Panc1 (cell line): ENCODE data around the gene KRTAP6-2. TPM values are rescaled to one million over a fixed set of nuclear protein-coding genes. Genes with fewer than 3 reads are reported as not detected.

Experiments
- ATAC-seq: fragments of 200-7000 bp; cut with Tn5 transposase; 2 replicates; pipeline ENCODE4 v1.9.1; 2020; ENCODE audit warnings: mild to moderate bottlenecking, moderate library complexity
- BruUV-seq: library from RNA; stranded (reverse); fragments of 400-500 nt; replicated peaks from 2 replicates; lab custom pipeline; 2021; lab: Mats Ljungman, UMichigan
- CTCF ChIA-PET: fragments of 300-600 bp; sonication (Branson Sonifier 250); formaldehyde crosslinking; loops from one replicate; lab custom pipeline; 2022; ENCODE audit warnings: antibody characterized with exemption; lab: Charles Lee
- POLR2A ChIA-PET: fragments of 300-600 bp; sonication (Branson Sonifier 250); formaldehyde crosslinking; loops from one replicate; lab custom pipeline; 2022; ENCODE audit warnings: antibody characterized with exemption; lab: Charles Lee
- DNase-seq: peaks from one replicate; pipeline ENCODE4 v3.0.0-alpha.2; 2010; ENCODE audit warnings: low read depth, low spot score
- H3K27ac ChIP-seq: 2 replicates; pipeline ENCODE4 v1.5.1; 2011; ENCODE audit warnings: mild to moderate bottlenecking, low read length, inconsistent platforms
- H3K27me3 ChIP-seq: fragments of 200-500 bp; sonication (Bioruptor generic); 2 replicates; pipeline ENCODE4 v1.6.0; 2014; ENCODE audit warnings: low read length, inconsistent platforms; ENCODE audit not compliant: control insufficient read depth, insufficient read depth
- H3K36me3 ChIP-seq: fragments of 200-500 bp; sonication (Bioruptor generic); 2 replicates; pipeline ENCODE4 v1.5.1; 2014; ENCODE audit warnings: inconsistent platforms, mild to moderate bottlenecking, low read length, moderate library complexity; ENCODE audit not compliant: control insufficient read depth, insufficient read depth
- H3K4me1 ChIP-seq: 2 replicates; pipeline ENCODE4 v1.5.1; 2011; ENCODE audit warnings: inconsistent platforms, mild to moderate bottlenecking, low read length, moderate library complexity; ENCODE audit not compliant: control insufficient read depth, insufficient read depth
- H3K4me3 ChIP-seq, 2 experiments: 2 replicates each; pipeline ENCODE4 v1.5.1; 2011 to 2012; ENCODE audit warnings: low read depth in 2 of 2, low read length in 2 of 2, mild to moderate bottlenecking in 2 of 2, inconsistent platforms in 1 of 2, moderate library complexity in 1 of 2
- H3K9me3 ChIP-seq: fragments of 200-500 bp; sonication (Bioruptor generic); 2 replicates; pipeline ENCODE4 v1.5.1; 2014; ENCODE audit warnings: low read depth, mild to moderate bottlenecking, inconsistent platforms, low read length, moderate library complexity; ENCODE audit not compliant: control insufficient read depth, insufficient read depth
- CTCF ChIP-seq: fragments of 450-650 bp; IDR thresholded peaks from 2 replicates; pipeline ENCODE4 v1.5.1; 2017; ENCODE audit warnings: mild to moderate bottlenecking
- POLR2AphosphoS5 ChIP-seq: IDR thresholded peaks from 2 replicates; pipeline ENCODE4 v1.6.1; 2012; ENCODE audit warnings: mild to moderate bottlenecking, low read depth, low read length, moderate library complexity
- REST ChIP-seq, 2 experiments: IDR thresholded peaks; 2 replicates each; pipeline ENCODE4 v1.6.1; 2011 to 2012; ENCODE audit warnings: low read depth in 2 of 2, control low read depth in 1 of 2, low read length in 1 of 2, mild to moderate bottlenecking in 1 of 2, moderate library complexity in 1 of 2; ENCODE audit not compliant: insufficient read depth in 1 of 2
- SIN3A ChIP-seq: IDR thresholded peaks from 2 replicates; pipeline ENCODE4 v1.6.1; 2012; ENCODE audit warnings: low read depth, mild to moderate bottlenecking, low read length, moderate library complexity, borderline replicate concordance; ENCODE audit not compliant: insufficient read depth
- TCF7L2 ChIP-seq: IDR thresholded peaks from 2 replicates; pipeline ENCODE4 v1.6.1; 2011; ENCODE audit warnings: mild to moderate bottlenecking, low read depth, low read length, inconsistent platforms
- in situ Hi-C: cut with HindIII; loops from 2 replicates; pipeline ENCODE4 v1.10.0; 2016; ENCODE audit warnings: low sequenced_read_pairs, low pct_unique_long_range_greater_than_20kb
- intact Hi-C: fragments of 100-400 bp; cut with micrococcal nuclease; formaldehyde crosslinking; loops from one replicate; pipeline ENCODE4 v1.10.0; 2022; ENCODE audit not compliant: unreplicated experiment
- total RNA-seq: library from RNA; stranded (reverse); gene quantifications from one replicate; pipeline ENCODE4 v1.2.1, GENCODE V29; 2021; ENCODE audit not compliant: unreplicated experiment

Gene KRTAP6-2
- total RNA-seq, 1 experiment from 2014 or later: not detected

- Histone ChIP-seq H3K9me3 (no peaks in the 10 kb centered on the region), H3K27me3 (no peaks in the 10 kb centered on the region), H3K36me3 (no peaks in the 10 kb centered on the region), H3K4me1 (no peaks in the 10 kb centered on the region), H3K4me3 (no peak overlapping the region), H3K27ac (no peak overlapping the region)
- CTCF ChIA-PET: no interaction called here
- no peak for ATAC-seq
- no TSS peak for BruUV-seq
- in situ Hi-C loops (no loop called here), intact Hi-C loops (no loop called here)
- POLR2A ChIA-PET: no interaction called here
- no peak for TF ChIP-seq TCF7L2
- TF ChIP-seq SIN3A: no peak
- TF ChIP-seq REST (IDR thresholded peaks at IDR 0.05; ENCODE audit: insufficient read depth in 1 of 2, low read depth in 2 of 2, low read length in 1 of 2): no peak
- no peak for TF ChIP-seq CTCF
- TF ChIP-seq POLR2AphosphoS5: no peak
- DNase-seq: no peak
Observed at GRCh38 chr21:30563072-30563471, 35.6 kb downstream of the KRTAP6-2 start.

GRCh38 chr21:30561957-30562356 lies 36.7 kb downstream of the KRTAP6-2 start:
- no peak for TF ChIP-seq CTCF
- no peak for TF ChIP-seq POLR2AphosphoS5
- no peak for TF ChIP-seq TCF7L2
- TF ChIP-seq REST (IDR thresholded peaks at IDR 0.05; ENCODE audit: insufficient read depth in 1 of 2, low read depth in 2 of 2, low read length in 1 of 2): no peak
- TF ChIP-seq SIN3A: no peak
- ChIA-PET CTCF (no interaction called here), POLR2A (no interaction called here)
- intact Hi-C loops: no loop called here
- no peaks in the 10 kb centered on the region for H3K36me3 ChIP-seq
- no peak overlapping the region for H3K27ac ChIP-seq
- H3K9me3 ChIP-seq: no peaks in the 10 kb centered on the region
- no peak for ATAC-seq
- H3K27me3 ChIP-seq: no peaks in the 10 kb centered on the region
- in situ Hi-C loops: no loop called here
- BruUV-seq: no TSS peak
- no peak overlapping the region for H3K4me3 ChIP-seq
- H3K4me1 ChIP-seq: no peaks in the 10 kb centered on the region
- no peak for DNase-seq
